Measurements from ENCODE around the gene CELF1.

CELF1 gene

GRCh38 chr11:47587723-47588326 lies 34.9 kb upstream of the CELF1 start:
- no peaks in the 10 kb centered on the region for H3K27me3 ChIP-seq (ENCODE audit: insufficient read depth, low read length)
- H3K4me1 ChIP-seq (ENCODE audit: insufficient read depth, low read length): peaks cover 12% of the 10 kb centered on the region
- H3K36me3 ChIP-seq (ENCODE audit: insufficient read depth, low read length): peaks cover 22% of the 10 kb centered on the region
- H3K9me3 ChIP-seq (ENCODE audit: low read length): no peaks in the 10 kb centered on the region
- no peak overlapping the region for H2AFZ ChIP-seq (ENCODE audit: low read depth, low read length)
- no peak overlapping the region for H3K4me3 ChIP-seq (ENCODE audit: low read length)

- peaks cover 26% of the 10 kb centered on the region for H3K36me3 ChIP-seq (ENCODE audit: insufficient read depth, low read length)
- peaks cover 10% of the 10 kb centered on the region for H3K4me1 ChIP-seq (ENCODE audit: insufficient read depth, low read length)
- H3K4me3 ChIP-seq (ENCODE audit: low read length): no peak overlapping the region
- no peak overlapping the region for H2AFZ ChIP-seq (ENCODE audit: low read depth, low read length)
- H3K9me3 ChIP-seq (ENCODE audit: low read length): no peaks in the 10 kb centered on the region
- no peaks in the 10 kb centered on the region for H3K27me3 ChIP-seq (ENCODE audit: insufficient read depth, low read length)
Measured at GRCh38 chr11:47587039-47587716, 34.2 kb upstream of the CELF1 start.

- H2AFZ ChIP-seq (ENCODE audit: low read depth, low read length): no peak within 1 kb of the TSS
Measured at GRCh38 chr11:47586098-47586855, 33.3 kb upstream of the CELF1 start, which contains the start of gene FAM180B. Gene FAM180B (plus strand): TSS chr11:47586678. CDS start chr11:47586769, 91 bp downstream.

GRCh38 chr11:47583844-47584243 lies 30.9 kb upstream of the CELF1 start:
- no peaks in the 10 kb centered on the region for H3K9me3 ChIP-seq (ENCODE audit: low read length)
- H3K27me3 ChIP-seq (ENCODE audit: insufficient read depth, low read length): no peaks in the 10 kb centered on the region
- H3K4me1 ChIP-seq (ENCODE audit: insufficient read depth, low read length): peaks cover 12% of the 10 kb centered on the region
- H3K36me3 ChIP-seq (ENCODE audit: insufficient read depth, low read length): peaks cover 48% of the 10 kb centered on the region
- H2AFZ ChIP-seq (ENCODE audit: low read depth, low read length): no peak overlapping the region
- no peak overlapping the region for H3K4me3 ChIP-seq (ENCODE audit: low read length)

More at GRCh38 chr11:47586098-47586855, 33.3 kb upstream of the CELF1 start, which contains the start of gene FAM180B:
- Histone ChIP-seq H3K36me3 (ENCODE audit: insufficient read depth, low read length) (peaks cover 35% of the 10 kb centered on the region), H3K4me1 (ENCODE audit: insufficient read depth, low read length) (peaks cover 3% of the 10 kb centered on the region), H3K27me3 (ENCODE audit: insufficient read depth, low read length) (no peaks in the 10 kb centered on the region), H3K9me3 (ENCODE audit: low read length) (no peaks in the 10 kb centered on the region), H3K4me3 (ENCODE audit: low read length) (no peak within 1 kb of the TSS)

- H3K36me3 ChIP-seq (ENCODE audit: insufficient read depth, low read length): peaks cover 47% of the 10 kb centered on the region
- H3K4me3 ChIP-seq (ENCODE audit: low read length): peak within 1 kb of the TSS; percentile 66
- H2AFZ ChIP-seq (ENCODE audit: low read depth, low read length): peak within 1 kb of the TSS; percentile 47
- no peaks in the 10 kb centered on the region for H3K27me3 ChIP-seq (ENCODE audit: insufficient read depth, low read length)
- peaks cover 23% of the 10 kb centered on the region for H3K4me1 ChIP-seq (ENCODE audit: insufficient read depth, low read length)
- no peaks in the 10 kb centered on the region for H3K9me3 ChIP-seq (ENCODE audit: low read length)
Measured at GRCh38 chr11:47578524-47579494, 25.9 kb upstream of the CELF1 start, which contains the start of the genes KBTBD4 and NDUFS3. Gene KBTBD4 (minus strand): TSS chr11:47578970. CDS start chr11:47578951, 19 bp downstream. Gene NDUFS3 (plus strand): TSS chr11:47579074. CDS start chr11:47579092, 18 bp downstream.

GRCh38 chr11:47577460-47578041 lies 24.6 kb upstream of the CELF1 start:
- H2AFZ ChIP-seq (ENCODE audit: low read depth, low read length): no peak overlapping the region
- no peaks in the 10 kb centered on the region for H3K27me3 ChIP-seq (ENCODE audit: insufficient read depth, low read length)
- H3K4me3 ChIP-seq (ENCODE audit: low read length): peak overlapping the region; percentile 66
- no peaks in the 10 kb centered on the region for H3K9me3 ChIP-seq (ENCODE audit: low read length)
- H3K4me1 ChIP-seq (ENCODE audit: insufficient read depth, low read length): peaks cover 23% of the 10 kb centered on the region
- peaks cover 49% of the 10 kb centered on the region for H3K36me3 ChIP-seq (ENCODE audit: insufficient read depth, low read length)

- Histone ChIP-seq H3K27me3 (ENCODE audit: insufficient read depth, low read length) (no peaks in the 10 kb centered on the region), H3K36me3 (ENCODE audit: insufficient read depth, low read length) (peaks cover 39% of the 10 kb centered on the region), H3K4me1 (ENCODE audit: insufficient read depth, low read length) (peaks cover 14% of the 10 kb centered on the region), H2AFZ (ENCODE audit: low read depth, low read length) (no peak overlapping the region), H3K9me3 (ENCODE audit: low read length) (no peaks in the 10 kb centered on the region), H3K4me3 (ENCODE audit: low read length) (no peak overlapping the region)
Measured at GRCh38 chr11:47573321-47573720, 20.4 kb upstream of the CELF1 start.

- Histone ChIP-seq H3K27me3 (ENCODE audit: insufficient read depth, low read length) (no peaks in the 10 kb centered on the region), H2AFZ (ENCODE audit: low read depth, low read length) (no peak overlapping the region), H3K4me3 (ENCODE audit: low read length) (no peak overlapping the region), H3K4me1 (ENCODE audit: insufficient read depth, low read length) (peaks cover 9% of the 10 kb centered on the region), H3K36me3 (ENCODE audit: insufficient read depth, low read length) (peaks cover 39% of the 10 kb centered on the region), H3K9me3 (ENCODE audit: low read length) (no peaks in the 10 kb centered on the region)
Measured at GRCh38 chr11:47572715-47573255, 19.9 kb upstream of the CELF1 start.

GRCh38 chr11:47571895-47572294 lies 19.0 kb upstream of the CELF1 start:
- Histone ChIP-seq H3K36me3 (ENCODE audit: insufficient read depth, low read length) (peaks cover 39% of the 10 kb centered on the region), H2AFZ (ENCODE audit: low read depth, low read length) (no peak overlapping the region), H3K4me1 (ENCODE audit: insufficient read depth, low read length) (peaks cover under 1% of the 10 kb centered on the region), H3K27me3 (ENCODE audit: insufficient read depth, low read length) (no peaks in the 10 kb centered on the region), H3K4me3 (ENCODE audit: low read length) (no peak overlapping the region), H3K9me3 (ENCODE audit: low read length) (no peaks in the 10 kb centered on the region)

- Histone ChIP-seq H3K36me3 (ENCODE audit: insufficient read depth, low read length) (peaks cover 39% of the 10 kb centered on the region), H2AFZ (ENCODE audit: low read depth, low read length) (no peak overlapping the region), H3K9me3 (ENCODE audit: low read length) (no peaks in the 10 kb centered on the region), H3K4me1 (ENCODE audit: insufficient read depth, low read length) (no peaks in the 10 kb centered on the region), H3K4me3 (ENCODE audit: low read length) (no peak overlapping the region), H3K27me3 (ENCODE audit: insufficient read depth, low read length) (no peaks in the 10 kb centered on the region)
Measured at GRCh38 chr11:47571357-47571729, 18.4 kb upstream of the CELF1 start.

- H3K27me3 ChIP-seq (ENCODE audit: insufficient read depth, low read length): no peaks in the 10 kb centered on the region
- no peak overlapping the region for H3K4me3 ChIP-seq (ENCODE audit: low read length)
- H3K9me3 ChIP-seq (ENCODE audit: low read length): no peaks in the 10 kb centered on the region
- no peak overlapping the region for H2AFZ ChIP-seq (ENCODE audit: low read depth, low read length)
- H3K4me1 ChIP-seq (ENCODE audit: insufficient read depth, low read length): no peaks in the 10 kb centered on the region
- H3K36me3 ChIP-seq (ENCODE audit: insufficient read depth, low read length): peaks cover 38% of the 10 kb centered on the region
Measured at GRCh38 chr11:47570651-47571356, 17.9 kb upstream of the CELF1 start.
